Glomerular endothelial cell (primary cell): ENCODE measurements around the gene WDR44. TPM values are rescaled to one million over a fixed set of nuclear protein-coding genes. Genes with fewer than 3 reads are reported as not detected.
"Not testable (repeated sequence)": the region's sequence is repeated elsewhere in the genome, so short reads cannot be mapped to it uniquely, and the experiment has no call there.

Source experiments
- DNase-seq: peaks from one replicate; pipeline ENCODE4 v3.0.0-alpha.2; 2011; ENCODE audit warnings: low read depth, low spot score; ENCODE audit errors: extremely low read depth
- total RNA-seq: library from RNA; depleted of rRNA; stranded (reverse); fragments of >200 nt; gene quantifications from 2 replicates; pipeline ENCODE4 v1.2.3, GENCODE V29; 2015

WDR44 gene, protein sequence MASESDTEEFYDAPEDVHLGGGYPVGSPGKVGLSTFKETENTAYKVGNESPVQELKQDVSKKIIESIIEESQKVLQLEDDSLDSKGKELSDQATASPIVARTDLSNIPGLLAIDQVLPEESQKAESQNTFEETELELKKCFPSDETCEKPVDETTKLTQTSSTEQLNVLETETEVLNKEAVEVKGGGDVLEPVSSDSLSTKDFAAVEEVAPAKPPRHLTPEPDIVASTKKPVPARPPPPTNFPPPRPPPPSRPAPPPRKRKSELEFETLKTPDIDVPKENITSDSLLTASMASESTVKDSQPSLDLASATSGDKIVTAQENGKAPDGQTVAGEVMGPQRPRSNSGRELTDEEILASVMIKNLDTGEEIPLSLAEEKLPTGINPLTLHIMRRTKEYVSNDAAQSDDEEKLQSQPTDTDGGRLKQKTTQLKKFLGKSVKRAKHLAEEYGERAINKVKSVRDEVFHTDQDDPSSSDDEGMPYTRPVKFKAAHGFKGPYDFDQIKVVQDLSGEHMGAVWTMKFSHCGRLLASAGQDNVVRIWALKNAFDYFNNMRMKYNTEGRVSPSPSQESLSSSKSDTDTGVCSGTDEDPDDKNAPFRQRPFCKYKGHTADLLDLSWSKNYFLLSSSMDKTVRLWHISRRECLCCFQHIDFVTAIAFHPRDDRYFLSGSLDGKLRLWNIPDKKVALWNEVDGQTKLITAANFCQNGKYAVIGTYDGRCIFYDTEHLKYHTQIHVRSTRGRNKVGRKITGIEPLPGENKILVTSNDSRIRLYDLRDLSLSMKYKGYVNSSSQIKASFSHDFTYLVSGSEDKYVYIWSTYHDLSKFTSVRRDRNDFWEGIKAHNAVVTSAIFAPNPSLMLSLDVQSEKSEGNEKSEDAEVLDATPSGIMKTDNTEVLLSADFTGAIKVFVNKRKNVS
- 20.0 TPM in 2 replicates for total RNA-seq

- no peak for DNase-seq
Observed at GRCh38 chrX:118345464-118346257, at the start of gene WDR44. Gene WDR44 (plus strand): TSS chrX:118346106. CDS start chrX:118346504, 398 bp downstream.

GRCh38 chrX:118305827-118306226 lies 40.1 kb upstream of the WDR44 start:
- not testable (repeated sequence) for DNase-seq

DNA sequence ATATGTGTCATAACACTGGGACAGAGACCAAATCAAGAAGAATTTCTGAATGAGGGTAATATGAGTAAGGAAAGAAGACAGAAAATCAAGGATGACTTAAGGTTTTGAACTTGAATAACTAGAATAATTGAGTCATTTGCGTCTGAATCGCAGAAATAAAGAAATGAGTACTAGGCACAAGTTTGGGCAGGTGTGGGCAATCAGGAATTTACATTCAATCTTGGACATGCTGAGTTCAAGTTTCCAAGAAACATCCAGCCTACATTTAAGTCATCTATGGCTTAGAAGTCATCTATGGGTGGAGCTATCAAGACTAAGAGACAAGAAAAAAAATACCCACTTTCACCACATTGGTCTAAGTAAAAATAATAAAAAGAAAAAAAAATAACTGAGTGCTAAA lies 30.4 kb upstream of the WDR44 start:
- DNase-seq = no peak

- DNase-seq = no peak
Observed at GRCh38 chrX:118324588-118324987, 21.3 kb upstream of the WDR44 start.

DNA sequence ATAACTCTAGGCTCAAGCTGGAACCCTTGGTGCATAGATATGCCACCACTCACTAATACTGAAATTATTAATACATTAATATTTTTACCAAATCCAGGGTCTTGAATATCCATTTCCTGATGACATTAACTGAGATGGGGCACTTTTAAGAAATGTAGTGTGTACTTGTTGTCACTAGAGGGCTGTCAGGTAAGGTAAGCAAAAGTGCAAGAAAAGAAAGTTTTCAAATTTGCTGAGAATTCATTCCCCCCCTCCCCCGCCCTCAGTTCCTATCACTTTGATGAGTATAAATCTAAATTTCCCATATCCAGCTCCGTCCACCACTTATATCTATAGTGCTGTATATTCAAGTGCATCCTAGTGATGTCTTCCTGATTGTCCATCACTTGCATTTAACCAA lies 20.5 kb upstream of the WDR44 start:
- no peak for DNase-seq

DNA sequence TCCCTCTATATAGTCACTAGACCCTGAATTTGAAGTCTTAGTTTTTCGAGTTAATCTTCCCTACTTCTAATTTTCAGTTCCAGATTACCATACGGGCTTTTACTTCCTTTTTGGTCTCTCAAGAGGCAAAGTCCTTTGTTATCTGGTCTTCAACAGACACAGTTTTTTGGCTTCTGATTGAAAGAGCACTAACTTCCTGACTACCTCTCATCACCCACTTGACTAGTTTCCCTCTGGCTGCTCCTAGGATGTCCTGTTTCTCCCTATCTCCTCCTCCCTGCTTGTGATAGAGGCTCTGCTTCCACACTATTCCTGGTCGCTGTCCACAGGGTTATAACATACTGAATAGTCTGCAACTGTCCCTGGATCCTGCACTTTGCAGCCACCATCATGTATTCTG lies 16.7 kb upstream of the WDR44 start:
- DNase-seq = no peak

- DNase-seq = no peak
Observed at GRCh38 chrX:118337687-118338086, 8.2 kb upstream of the WDR44 start.

GRCh38 chrX:118338930-118339329 lies 7.0 kb upstream of the WDR44 start:
- DNase-seq = no peak

DNA sequence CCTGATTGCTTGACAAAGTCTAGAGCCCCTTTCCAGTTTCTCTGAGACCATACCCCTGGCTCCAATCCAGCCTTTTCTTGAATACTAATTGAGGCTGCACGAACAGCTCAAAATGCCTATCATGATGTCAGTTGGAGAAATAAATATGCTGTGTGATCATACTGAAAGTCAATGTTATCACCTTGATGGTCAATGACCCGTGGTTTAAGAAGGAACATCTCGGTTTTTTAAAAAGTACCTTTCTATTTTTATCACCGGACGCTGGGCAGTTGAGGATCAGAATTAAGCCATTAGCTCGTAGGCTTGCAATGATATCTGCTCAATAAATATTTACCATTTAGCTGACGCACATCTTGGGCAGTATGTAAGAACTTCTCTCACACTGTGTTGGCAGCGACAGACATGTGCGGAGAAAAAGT lies 852 bp upstream of the WDR44 start:
- no peak for DNase-seq

DNA sequence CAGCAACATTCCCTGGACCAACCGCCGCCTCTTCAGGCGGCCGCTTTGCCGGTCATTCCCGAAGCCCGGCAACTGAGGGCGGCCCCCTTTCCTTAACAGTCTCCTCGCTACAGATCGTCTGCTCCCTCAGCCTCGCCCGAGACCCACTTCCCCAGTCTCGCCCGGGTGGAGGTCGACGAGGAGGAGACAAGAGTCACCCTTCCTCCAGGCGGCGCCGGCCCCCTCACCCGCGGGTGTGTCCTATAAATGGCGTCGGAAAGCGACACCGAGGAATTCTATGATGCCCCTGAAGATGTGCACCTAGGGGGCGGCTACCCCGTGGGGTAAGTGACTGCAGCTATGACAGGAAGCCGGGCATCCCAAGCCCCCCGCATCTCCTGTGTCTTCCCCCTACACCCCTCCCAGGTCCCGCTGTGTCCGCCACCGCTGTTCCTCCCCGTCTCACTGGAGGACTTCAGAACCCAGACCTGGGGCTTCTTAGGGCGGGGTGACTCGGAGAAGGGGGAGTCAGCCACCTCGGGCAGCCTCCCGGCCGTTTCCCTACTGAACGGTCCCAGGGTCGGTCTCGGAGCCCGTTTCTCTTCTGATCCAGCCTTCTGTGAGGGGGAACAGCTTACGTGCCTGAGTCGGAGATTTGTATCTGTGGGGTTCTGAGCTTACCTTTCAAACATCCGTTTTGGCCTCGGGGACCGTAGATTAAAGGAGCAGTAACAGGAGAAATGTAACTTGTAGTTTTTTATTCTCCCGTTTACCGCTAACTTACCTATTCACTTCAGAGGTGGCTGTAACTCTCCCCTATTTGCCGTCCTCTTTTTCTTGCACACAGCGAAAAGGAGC lies 570 bp downstream of the WDR44 start:
- DNase-seq = no peak

DNA sequence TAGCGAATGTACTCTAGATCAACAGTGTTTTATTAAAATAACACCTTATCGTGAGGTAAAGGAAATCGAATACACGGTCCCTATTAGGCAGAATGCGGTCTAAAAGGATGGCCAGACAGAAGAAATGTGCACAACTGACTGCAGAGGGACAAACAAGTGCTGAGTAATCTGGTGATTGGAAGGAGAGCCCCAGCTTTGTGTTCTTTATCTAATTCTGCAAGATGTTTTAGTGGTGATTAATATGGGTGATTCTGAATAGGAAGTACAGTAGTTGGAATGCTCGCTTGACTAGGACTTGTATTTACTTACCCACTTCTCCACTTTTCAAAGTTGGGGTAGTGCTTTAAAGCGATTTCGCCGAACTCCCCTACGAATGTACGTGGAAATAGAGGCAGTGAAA lies 1.2 kb downstream of the WDR44 start:
- DNase-seq = no peak

DNA sequence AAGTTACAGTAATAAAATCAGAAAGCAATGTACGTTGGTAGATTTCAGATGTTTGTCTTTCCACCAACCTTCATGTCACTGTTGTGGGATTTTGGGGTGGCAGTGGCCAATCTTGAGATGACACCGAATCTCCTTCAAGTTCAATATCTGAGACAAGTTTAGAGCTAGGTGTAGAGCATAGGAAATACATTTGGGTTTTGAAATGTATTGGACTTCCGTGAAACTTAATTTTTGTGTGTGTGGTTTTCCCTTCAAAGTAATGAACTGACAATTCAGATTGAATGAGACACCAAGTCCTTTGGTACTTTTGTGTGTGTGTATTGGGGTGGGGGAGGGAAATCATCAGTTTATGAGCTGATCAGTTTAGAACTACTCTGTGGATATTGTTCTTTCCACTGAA lies 1.8 kb downstream of the WDR44 start:
- DNase-seq = no peak

DNA sequence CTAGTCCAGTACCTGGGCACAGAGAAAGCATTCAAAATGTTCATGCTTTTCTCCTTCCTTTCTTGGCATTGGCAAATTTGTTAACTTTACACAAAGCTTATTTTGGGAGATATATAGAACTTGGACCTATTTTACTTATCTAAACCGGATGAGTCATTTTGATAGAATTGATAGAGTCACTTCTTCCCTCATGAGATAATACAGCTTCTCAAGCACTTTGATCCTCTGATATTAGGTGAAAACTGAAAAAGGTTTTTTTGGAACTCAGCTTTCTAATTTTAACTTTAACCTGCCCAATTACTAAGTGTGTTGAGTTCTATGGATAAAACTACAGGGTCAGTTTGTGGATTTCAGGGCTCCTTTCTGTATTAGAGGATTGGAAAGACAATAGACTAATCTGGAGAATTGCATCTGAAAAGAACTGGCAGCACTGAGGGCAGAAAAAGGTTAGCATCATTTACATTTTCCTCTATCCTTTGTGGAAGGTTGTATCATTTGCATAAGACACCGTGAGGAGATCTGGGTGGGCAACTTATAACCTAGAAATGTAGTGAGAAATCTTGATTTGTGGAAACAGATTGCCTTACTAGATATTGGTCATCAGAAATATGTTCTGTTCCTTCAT lies 2.4 kb downstream of the WDR44 start:
- DNase-seq = no peak

DNA sequence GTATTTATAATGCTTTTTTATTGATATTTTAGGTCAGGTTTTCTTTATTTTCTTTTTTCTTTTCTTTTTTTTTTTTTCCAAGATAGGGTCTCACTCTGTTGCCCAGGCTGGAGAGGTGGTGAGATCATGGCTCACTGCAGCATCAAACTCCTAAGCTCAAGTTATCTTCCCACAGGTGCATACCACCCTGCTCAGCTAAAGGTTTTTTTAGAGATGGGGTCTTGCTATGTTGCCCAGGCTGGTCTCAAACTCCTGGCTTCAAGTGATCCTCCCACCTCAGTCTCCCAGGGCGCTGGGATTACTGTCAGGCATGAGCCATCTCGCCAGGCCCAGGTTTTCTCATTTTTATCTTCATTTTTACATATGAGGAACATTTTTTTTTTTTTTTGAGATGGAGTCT lies 3.3 kb downstream of the WDR44 start:
- DNase-seq = no peak

DNA sequence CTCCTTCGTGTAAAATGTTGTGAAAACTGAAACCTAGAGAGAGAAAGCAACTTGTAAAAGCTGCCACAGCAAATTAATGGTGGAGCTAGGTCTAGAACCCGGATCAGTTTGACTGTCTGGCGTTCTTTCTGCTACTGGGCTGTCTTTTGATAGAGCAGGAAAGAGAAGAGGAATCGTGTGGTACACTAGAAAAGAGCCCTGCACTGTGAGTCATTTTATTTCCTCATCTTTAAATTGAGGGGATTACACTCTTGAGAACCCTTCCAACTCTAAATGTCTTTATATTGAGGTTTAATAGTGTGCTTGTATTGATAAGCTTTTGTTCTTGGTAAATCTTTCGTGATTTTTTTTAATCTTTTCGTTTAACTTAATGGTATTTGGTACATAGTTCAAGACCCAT lies 4.3 kb downstream of the WDR44 start:
- no peak for DNase-seq

GRCh38 chrX:118350706-118351105 lies 4.8 kb downstream of the WDR44 start:
- DNase-seq = no peak

GRCh38 chrX:118352566-118352965 lies 6.7 kb downstream of the WDR44 start:
- no peak for DNase-seq

DNA sequence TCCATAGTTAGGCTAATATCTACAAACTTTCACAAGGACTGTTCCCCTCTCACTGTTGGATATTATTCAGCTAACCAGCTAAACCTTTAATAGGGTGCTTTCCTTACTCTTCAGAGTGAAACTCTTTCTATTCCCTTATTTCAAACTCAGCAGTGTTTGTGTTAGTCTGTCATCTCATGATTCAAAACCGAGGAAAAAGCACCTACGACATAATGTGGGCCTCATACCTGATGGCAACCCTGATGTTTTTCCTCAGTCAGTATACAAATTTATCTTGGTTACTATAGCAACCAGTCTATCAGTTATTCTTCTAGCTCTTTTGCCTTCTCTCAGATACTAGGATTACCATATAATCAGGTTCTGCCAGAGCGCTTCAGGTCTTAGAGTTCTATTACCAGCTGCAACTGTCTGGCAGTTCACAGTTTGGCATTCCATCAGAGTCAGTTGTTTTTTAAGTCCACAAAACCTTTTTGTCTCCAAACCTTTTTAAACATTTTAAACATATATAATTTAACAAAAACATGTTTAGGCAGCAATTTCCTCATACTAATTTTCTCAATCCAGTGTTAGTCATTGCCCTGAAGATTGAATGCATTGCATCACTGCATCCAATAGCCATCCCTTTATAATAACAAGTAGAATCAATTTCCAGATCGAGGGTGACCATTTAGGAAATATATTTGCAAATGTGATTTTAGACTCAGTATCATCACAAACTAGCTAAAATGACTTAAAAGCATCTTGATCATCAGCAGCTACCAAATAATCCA lies 7.4 kb downstream of the WDR44 start:
- DNase-seq = no peak
